HG02981 (cell line): ENCODE results near the gene PDLIM4.
A peak's percentile ranks its signal among the peaks of the same experiment; 100 is the strongest.

ENCODE experiments used
- ATAC-seq: cut with Tn5 transposase; IDR thresholded peaks from one replicate; pipeline ENCODE4 v1.9.1; 2021; ENCODE audit warnings: mild to moderate bottlenecking, moderate library complexity; ENCODE audit not compliant: unreplicated experiment

PDLIM4 gene

DNA sequence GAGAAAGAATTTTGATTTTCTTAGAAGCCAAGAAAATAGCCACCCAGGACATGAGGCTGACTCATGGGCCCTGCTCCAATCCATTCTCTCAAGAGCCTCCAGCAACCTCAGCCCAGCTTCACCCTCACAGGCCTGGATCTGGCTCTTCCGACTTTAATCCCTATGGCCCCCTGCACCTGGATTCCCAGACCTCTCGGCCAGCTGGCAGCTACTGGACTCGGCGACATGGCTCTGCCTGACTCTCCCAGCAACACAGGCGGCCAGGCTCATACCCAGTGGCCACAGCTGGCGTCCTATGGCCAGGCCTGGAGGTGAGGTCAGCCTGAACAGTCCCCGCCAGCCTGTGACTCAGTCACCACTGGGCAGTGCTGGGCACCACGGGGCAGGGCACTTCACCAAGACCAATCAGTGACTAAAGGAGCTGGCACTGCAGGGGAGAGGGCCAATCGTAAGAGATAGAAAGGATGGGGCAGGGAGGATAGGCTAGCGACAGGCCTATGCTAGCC, 6.2 kb upstream of the PDLIM4 start:
- ATAC-seq = no peak

DNA sequence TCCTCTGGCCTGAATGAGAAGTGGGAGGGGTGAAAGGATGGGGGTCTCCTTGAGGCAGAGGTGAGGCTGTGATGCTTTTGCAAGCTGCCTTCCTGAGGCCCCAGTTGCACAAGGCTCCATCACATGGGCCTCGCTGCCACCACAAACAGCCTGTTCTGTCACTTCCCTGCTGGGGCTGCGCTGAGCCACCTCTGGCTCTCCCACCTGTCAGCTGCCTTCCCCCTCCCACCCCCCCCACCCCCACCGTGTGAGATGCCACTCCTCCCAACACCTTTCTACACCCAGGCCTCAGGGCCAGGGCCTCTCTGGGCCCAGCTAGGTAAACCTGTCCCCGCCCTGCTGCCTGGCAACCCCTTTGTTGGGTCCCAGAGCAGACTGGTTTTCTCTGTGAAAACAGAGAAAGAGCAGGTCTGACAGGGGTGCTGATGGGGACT, 4.5 kb upstream of the PDLIM4 start:
- no peak for ATAC-seq

- no peak for ATAC-seq
These were observed 3.8 kb upstream of the PDLIM4 start for GRCh38 chr5:132253452-132254320.

- no peak for ATAC-seq
These were observed 3.0 kb upstream of the PDLIM4 start for GRCh38 chr5:132254321-132254977.

DNA sequence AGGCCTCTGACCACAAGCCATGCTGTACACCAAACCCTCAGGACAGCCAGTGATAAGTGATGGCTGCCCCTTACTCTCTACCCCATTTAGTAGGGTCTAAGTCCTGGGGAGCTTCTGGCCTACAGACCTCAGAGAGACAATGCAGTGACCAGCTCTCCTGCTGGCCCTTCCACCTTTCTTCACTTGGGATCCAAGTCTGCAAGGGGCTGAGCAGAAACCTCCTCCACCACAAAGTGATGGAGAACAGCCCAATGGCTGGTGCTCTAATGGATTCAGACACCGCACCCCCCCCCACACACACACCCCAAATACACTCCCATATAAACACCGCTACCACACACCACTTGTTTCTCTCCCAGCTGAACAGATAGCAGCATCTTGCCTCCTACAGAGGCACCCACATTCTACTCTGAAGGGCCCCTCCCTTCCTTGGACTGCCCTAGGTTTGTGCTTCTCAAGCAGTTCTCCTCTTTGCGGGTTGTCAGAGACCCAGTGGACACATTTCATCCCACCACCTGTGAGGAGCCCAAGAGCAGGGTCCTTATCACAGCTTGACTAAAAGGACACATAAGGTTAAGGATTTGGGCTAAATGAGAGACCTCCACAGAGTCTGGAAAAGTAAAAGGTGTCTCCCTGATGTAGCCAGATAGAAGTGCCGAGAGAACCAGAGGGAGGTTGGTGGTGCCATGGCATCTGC, 1.3 kb upstream of the PDLIM4 start:
- ATAC-seq = no peak

- ATAC-seq = no peak
These were observed 739 bp upstream of the PDLIM4 start for GRCh38 chr5:132256783-132257130.

DNA sequence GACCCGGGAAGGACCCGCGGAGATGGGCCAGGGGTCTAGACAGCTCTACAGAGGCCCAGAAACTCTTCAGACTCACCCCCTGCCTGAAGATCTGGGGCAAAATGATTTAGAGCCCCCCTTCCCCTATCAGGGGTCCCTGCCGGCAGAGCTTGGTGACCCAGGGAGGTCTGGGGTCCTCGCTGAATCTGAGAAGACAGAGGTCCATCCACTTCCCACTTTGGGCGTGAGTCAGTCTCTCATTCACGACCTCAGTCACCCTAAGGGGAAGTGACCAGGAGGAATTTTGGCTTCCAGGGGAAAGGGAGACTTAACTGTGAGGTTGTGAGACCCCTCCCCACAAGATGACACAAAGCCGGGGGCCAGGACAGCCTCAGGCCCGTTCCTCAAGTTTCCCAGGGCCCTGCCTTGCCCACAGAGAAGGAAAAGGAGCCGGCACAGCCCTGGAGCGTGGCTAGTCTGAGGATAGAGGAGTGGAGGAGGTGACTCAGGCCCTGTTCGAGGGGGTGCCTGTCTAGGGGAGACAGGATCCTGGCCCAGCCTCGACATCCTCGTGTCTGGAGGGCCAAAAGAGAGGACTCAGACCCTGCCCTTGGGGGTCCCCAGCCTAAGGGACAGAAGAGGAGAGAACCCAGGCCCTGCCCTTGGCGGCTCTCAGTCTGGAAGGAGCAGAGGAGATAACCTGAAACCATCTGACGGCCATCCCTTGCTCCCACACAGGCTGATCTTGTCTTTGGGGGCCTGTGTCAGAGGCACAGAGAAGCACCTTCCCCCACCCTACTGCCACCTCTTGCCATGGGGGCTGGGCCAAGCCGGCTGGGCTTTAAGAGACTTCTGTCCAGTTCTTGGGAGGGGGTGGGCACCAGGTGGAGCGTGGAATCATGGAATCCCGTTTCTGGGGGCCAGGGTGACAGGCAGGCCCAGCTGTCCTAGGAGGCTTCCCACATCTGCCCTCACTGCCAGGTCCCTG, 889 bp downstream of the PDLIM4 start:
- ATAC-seq = no peak

DNA sequence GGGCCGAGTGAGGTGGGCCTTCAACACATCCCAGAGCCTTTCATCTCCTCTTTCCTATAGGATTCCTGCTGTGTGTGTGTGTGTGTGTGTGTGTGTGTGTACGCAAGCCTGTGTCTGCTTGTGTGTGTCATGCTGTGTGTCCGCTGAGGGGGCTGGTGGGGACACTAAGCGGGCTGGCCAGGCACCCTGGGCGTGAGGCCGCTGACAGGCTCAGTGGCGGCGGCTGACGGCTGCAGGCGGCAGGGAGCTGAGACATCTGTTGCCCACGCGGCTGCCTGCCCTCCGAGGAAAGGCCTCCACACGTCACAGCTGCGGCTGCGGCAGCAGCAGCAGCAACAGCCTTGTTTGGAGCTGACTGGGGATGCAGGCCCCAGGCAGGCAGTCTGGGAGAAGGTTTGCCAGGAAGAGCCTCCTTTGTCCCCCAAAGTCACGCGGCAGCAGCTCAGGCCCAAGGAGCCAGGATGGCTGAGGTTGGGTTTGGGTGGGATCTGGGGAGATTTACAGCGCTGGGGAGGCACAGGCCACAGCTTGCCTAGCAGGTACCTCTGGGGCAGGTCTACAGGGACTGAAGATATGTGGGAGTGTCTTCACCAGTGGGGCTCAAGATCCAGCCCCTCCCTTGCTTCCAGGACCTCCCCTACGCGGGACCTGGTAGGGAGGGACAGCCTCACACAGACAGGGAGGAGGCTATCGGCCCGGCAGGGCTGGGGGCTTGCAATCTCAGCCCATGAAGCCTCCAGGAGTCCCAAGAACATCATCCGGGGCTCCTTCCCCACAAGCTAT, 1.8 kb downstream of the PDLIM4 start:
- ATAC-seq = no peak

DNA sequence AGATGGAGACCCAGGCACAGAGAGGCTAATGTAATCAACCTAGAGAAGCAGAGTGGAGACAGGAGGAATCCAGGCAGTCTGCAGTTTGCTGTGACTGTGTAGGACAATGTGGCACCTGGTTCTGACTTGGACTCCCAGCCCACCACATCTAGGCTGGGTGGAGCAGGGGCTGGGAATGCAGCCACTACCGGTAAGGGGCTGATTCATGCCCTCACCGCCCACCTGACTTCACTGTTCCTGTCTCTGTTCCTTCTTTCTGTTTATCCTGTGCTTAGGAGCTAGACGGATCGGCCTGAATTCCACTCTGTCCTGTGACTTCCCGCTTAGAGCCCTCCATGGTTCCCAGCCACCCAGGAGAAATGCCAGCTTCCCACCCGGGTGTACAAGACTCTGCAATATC, 2.6 kb downstream of the PDLIM4 start:
- ATAC-seq = no peak

- peak; percentile 40 for ATAC-seq
These were observed 3.4 kb downstream of the PDLIM4 start for GRCh38 chr5:132260714-132261551.

GRCh38 chr5:132261881-132262845, 4.7 kb downstream of the PDLIM4 start:
- no peak for ATAC-seq

DNA sequence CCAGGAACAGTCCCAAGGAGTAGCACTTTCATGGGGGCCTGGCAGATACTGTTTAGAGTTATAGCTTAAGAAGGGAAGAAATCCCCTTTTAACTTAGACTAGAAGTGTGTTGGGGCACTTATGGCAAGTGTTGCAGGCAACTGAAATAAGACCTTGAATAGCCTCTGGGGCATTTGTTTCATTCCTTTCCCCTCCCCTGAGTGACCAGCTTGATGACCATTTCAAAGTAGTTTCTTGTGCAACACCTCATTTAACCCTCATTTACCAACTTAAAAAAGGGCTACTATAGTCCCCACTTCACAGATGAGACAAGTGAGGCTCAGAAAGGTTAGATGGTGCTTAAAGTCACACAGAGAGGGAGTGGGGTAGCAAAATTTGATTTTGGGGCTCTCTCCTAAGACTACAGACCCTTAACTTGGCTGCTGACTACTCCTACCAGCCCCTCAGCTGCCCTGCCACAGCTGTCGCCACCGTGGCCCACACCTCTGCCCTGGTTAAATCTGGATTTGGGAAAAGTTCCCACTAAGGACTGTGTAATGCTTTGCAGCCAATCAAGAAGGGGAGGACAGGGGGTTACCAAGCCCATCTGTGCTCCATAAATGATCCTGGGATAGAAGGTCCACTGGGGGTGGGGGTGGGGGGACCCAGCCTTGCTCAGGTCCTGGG, 5.5 kb downstream of the PDLIM4 start:
- ATAC-seq = no peak

DNA sequence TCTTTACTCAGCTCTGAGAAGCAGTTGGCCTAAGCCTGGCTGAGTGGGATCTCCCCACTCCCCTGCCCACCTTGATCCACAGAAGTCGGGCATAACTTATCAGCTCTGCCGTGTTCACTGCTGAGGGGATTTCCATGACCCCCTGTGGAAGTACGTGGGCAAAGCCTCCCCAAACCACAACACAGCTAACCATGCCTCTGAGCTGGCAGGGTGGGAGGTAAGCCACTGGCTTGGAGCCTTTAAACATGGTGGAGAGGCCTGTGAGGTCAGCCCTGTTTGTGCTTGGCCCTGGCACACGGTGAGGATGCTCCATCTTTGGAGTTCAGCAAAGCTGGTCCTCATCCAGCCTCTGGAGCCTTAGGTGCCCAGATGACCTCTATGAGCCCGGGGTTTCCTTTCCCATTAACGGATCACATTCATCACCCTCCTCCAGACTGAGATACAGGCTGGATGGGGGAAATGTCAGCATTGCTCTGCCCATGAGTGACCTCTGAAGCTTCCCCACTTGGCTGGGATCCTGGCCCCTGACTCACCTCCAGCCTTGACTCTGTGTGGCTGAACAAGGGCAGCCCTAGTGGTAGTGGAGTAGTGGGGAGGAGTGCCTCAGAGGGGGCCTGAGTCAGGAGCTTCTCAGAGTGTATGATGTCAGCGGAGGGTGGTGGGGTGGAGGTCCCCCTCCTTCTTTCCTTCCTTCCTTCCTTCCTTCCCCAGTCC, 6.2 kb downstream of the PDLIM4 start:
- ATAC-seq = no peak

- no peak for ATAC-seq
These were observed 7.2 kb downstream of the PDLIM4 start for GRCh38 chr5:132264546-132265335.

DNA sequence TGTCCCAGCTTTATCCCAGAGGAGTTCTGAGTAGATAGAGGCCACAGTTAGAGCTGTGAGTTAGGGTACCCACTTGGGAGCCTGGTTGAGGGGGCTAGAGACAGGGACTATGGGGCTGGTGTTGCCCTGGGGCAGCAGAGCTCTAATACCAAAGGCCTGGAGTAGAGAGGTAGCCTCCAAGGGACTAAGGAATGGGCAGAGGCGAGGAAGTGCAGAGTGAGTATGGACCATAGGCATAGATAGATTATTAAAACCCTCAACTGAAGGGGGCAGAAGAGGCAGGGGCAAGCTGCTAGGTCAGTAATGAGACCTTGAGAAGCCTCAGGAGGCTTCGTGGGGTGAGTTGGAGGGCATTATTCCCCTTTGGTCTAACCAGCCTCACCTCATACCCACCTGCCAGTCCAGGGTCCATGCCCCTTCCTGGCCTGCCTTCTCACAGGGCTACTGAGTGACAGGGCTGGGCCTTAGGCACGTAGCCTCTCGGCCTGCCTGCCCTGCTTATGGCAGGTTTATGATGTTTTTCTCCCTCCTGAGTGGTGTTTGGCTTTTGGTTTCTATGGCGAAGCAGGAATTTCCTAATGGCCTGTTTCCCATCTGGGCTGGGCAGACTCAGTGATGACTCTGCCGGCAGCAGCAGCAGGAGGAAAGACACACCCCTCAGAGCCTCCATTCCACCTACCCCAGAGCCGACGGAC, 8.0 kb downstream of the PDLIM4 start:
- ATAC-seq = no peak
